GM23338 (cell line): Measurements from ENCODE around the gene IDE. TPM values are rescaled to one million over a fixed set of nuclear protein-coding genes. Genes with fewer than 3 reads are reported as not detected.

Experiments used
- ATAC-seq: fragments of 200-7000 bp; cut with Tn5 transposase; 3 replicates; pipeline ENCODE4 v1.9.1; 2020
- DNase-seq: peaks from one replicate; pipeline ENCODE4 v3.0.0-alpha.2; 2015; ENCODE audit warnings: low spot score
- H2AFZ ChIP-seq: fragments of 200-600 bp; sonication (generic); 2 replicates; pipeline ENCODE4 v1.8.0; 2016; ENCODE audit warnings: antibody characterized with exemption, mild to moderate bottlenecking, moderate library complexity
- H3F3A ChIP-seq: fragments of 200-600 bp; sonication (generic); replicated peaks from 2 replicates; pipeline ENCODE4 v1.8.0; 2017; ENCODE audit warnings: antibody characterized with exemption, mixed run types, low read depth
- H3K27ac ChIP-seq: fragments of 200-600 bp; sonication (generic); 2 replicates; pipeline ENCODE4 v1.6.1; 2016; ENCODE audit warnings: low read depth
- H3K27me3 ChIP-seq: fragments of 200-600 bp; sonication (generic); 2 replicates; pipeline ENCODE4 v1.8.0; 2016; ENCODE audit warnings: mild to moderate bottlenecking, mixed run types, moderate library complexity; ENCODE audit not compliant: insufficient read depth
- H3K36me3 ChIP-seq: fragments of 200-600 bp; sonication (generic); 2 replicates; pipeline ENCODE4 v1.8.0; 2016; ENCODE audit warnings: mild to moderate bottlenecking; ENCODE audit not compliant: insufficient read depth
- H3K4me1 ChIP-seq: fragments of 200-600 bp; sonication (generic); 2 replicates; pipeline ENCODE4 v1.8.0; 2016; ENCODE audit warnings: mild to moderate bottlenecking, moderate library complexity; ENCODE audit not compliant: insufficient read depth
- H3K4me2 ChIP-seq: fragments of 200-600 bp; sonication (generic); 2 replicates; pipeline ENCODE4 v1.7.1; 2017; ENCODE audit warnings: mixed run types
- H3K4me3 ChIP-seq: fragments of 200-600 bp; sonication (generic); 2 replicates; pipeline ENCODE4 v1.6.1; 2016; ENCODE audit warnings: mixed run types
- H3K79me2 ChIP-seq: fragments of 200-600 bp; sonication (generic); replicated peaks from 2 replicates; pipeline ENCODE4 v1.8.0; 2017; ENCODE audit warnings: mild to moderate bottlenecking; ENCODE audit not compliant: insufficient read depth
- H3K9me2 ChIP-seq: fragments of 200-600 bp; sonication (generic); 2 replicates; pipeline ENCODE4 v1.8.0; 2017; ENCODE audit not compliant: insufficient read depth
- H4K20me1 ChIP-seq: fragments of 200-600 bp; sonication (generic); replicated peaks from 2 replicates; pipeline ENCODE4 v1.8.0; 2017; ENCODE audit warnings: mild to moderate bottlenecking; ENCODE audit not compliant: insufficient read depth
- H3K27ac Mint-ChIP-seq: 2 replicates; pipeline ENCODE4 v1.8.0; 2020; ENCODE audit warnings: inconsistent platforms, mild to moderate bottlenecking, moderate library complexity, mixed read lengths
- H3K27me3 Mint-ChIP-seq: 3 replicates; pipeline ENCODE4 v1.8.0; 2022; ENCODE audit warnings: low read depth, mild to moderate bottlenecking, moderate library complexity, mixed read lengths, inconsistent platforms; ENCODE audit not compliant: insufficient read depth, poor library complexity
- H3K36me3 Mint-ChIP-seq: 3 replicates; pipeline ENCODE4 v1.8.0; 2021; ENCODE audit warnings: low read depth, mild to moderate bottlenecking, inconsistent platforms, moderate library complexity, mixed read lengths
- H3K4me1 Mint-ChIP-seq: 3 replicates; pipeline ENCODE4 v1.8.0; 2020; ENCODE audit warnings: mild to moderate bottlenecking, inconsistent platforms, mixed read lengths
- H3K4me3 Mint-ChIP-seq: 3 replicates; pipeline ENCODE4 v1.8.0; 2021; ENCODE audit warnings: moderate library complexity, mild to moderate bottlenecking, inconsistent platforms, mixed read lengths
- H3K9me3 Mint-ChIP-seq: 3 replicates; pipeline ENCODE4 v1.8.0; 2020; ENCODE audit warnings: moderate library complexity, mild to moderate bottlenecking, inconsistent platforms, mixed read lengths
- CREB1 ChIP-seq: fragments of 250-450 bp; sonication (Bioruptor Pico); IDR thresholded peaks from 2 replicates; pipeline ENCODE4 v1.5.0; 2020; ENCODE audit warnings: low read depth, mild to moderate bottlenecking, moderate library complexity
- CTCF ChIP-seq, 2 experiments: fragments of 200-600 bp in 1 of 2; sonication (generic) in 1 of 2; conservative IDR thresholded peaks; 2 replicates each; pipeline versions ENCODE4 v1.5.1 to v1.6.1; 2016 to 2017; ENCODE audit warnings: antibody characterized with exemption in 2 of 2, low read depth in 2 of 2, mild to moderate bottlenecking in 2 of 2, moderate library complexity in 1 of 2
- ETS1 ChIP-seq: IDR thresholded peaks from 2 replicates; pipeline ENCODE4 v1.6.1; 2016; ENCODE audit warnings: antibody characterized with exemption
- EZH2 ChIP-seq: fragments of 200-600 bp; sonication (generic); IDR thresholded peaks from one replicate; pipeline ENCODE4 v1.8.0; 2017; ENCODE audit warnings: antibody characterized with exemption, mild to moderate bottlenecking, low read depth; ENCODE audit not compliant: unreplicated experiment
- EZH2phosphoT487 ChIP-seq: fragments of 200-600 bp; sonication (generic); IDR thresholded peaks from one replicate; pipeline ENCODE4 v1.8.1; 2018; ENCODE audit warnings: antibody characterized with exemption; ENCODE audit not compliant: unreplicated experiment
- NANOG ChIP-seq: IDR thresholded peaks from 2 replicates; pipeline ENCODE4 v1.6.1; 2016; ENCODE audit warnings: antibody characterized with exemption, borderline replicate concordance
- POLR2AphosphoS5 ChIP-seq: IDR thresholded peaks from 2 replicates; pipeline ENCODE4 v1.6.1; 2016; ENCODE audit warnings: antibody characterized with exemption, low read depth
- REST ChIP-seq: IDR thresholded peaks from one replicate; pipeline ENCODE4 v1.6.1; 2018; ENCODE audit warnings: antibody characterized with exemption; ENCODE audit not compliant: unreplicated experiment
- STAT1 ChIP-seq: IDR thresholded peaks from one replicate; pipeline ENCODE4 v1.6.1; 2016; ENCODE audit warnings: antibody characterized with exemption; ENCODE audit not compliant: unreplicated experiment
- ZNF114 ChIP-seq: fragments of 250-450 bp; sonication (Bioruptor Pico); IDR thresholded peaks from 2 replicates; pipeline ENCODE4 v1.5.0; 2020; ENCODE audit warnings: mild to moderate bottlenecking, moderate library complexity
- ZNF331 ChIP-seq: fragments of 250-450 bp; sonication (Bioruptor Pico); IDR thresholded peaks from 2 replicates; pipeline ENCODE4 v1.5.0; 2020; ENCODE audit warnings: low read depth, mild to moderate bottlenecking, moderate library complexity
- polyA plus RNA-seq: library from polyadenylated mRNA; unstranded; fragments of >200 nt; fragmentation: Nextera tagmentation; extraction: Ambion mirVana; gene quantifications from 2 replicates; pipeline ENCODE4 v1.2.1, GENCODE V29; 2016
- total RNA-seq: library from RNA; depleted of rRNA; stranded (reverse); fragments of >200 nt; shearing (Covaris generic); gene quantifications from 2 replicates; pipeline ENCODE4 v1.2.3, GENCODE V29; 2014

IDE gene
- total and polyA plus RNA-seq, 2 experiments from 2014 or later, result 12.9 to 36.3 TPM

GRCh38 chr10:92615515-92615914, 41.6 kb upstream of the IDE start:
- Histone ChIP-seq H3K27me3 (no peaks in the 10 kb centered on the region), H3K4me1 (no peaks in the 10 kb centered on the region), H3K27ac (no peak overlapping the region), H3K36me3 (peaks cover 68% of the 10 kb centered on the region; the same call in 1 of the 2 replicates), H4K20me1 (peaks cover 8% of the 10 kb centered on the region), H2AFZ (no peak overlapping the region), H3K79me2 (no peaks in the 10 kb centered on the region), H3K9me2 (no peaks in the 10 kb centered on the region), H3K4me3 (no peak overlapping the region), H3K4me2 (no peak overlapping the region), H3F3A (no peaks in the 10 kb centered on the region)
- Mint-ChIP-seq H3K27me3 (no peaks in the 10 kb centered on the region), H3K27ac (no peak overlapping the region), H3K4me3 (no peak overlapping the region), H3K4me1 (no peaks in the 10 kb centered on the region), H3K36me3 (peaks cover 73% of the 10 kb centered on the region), H3K9me3 (no peaks in the 10 kb centered on the region; the same call in 2 of the 3 replicates)
- no peak for DNase-seq
- no peak for ATAC-seq
- TF ChIP-seq EZH2phosphoT487 (no peak), EZH2 (no peak), CREB1 (CRISPR knock-in tag) (no peak), ZNF114 (CRISPR knock-in tag) (no peak), REST (no peak), CTCF (conservative IDR thresholded peaks at IDR 0.05; ENCODE audit: low read depth in 2 of 2) (no peak), NANOG (no peak), ZNF331 (CRISPR knock-in tag) (no peak), POLR2AphosphoS5 (no peak), STAT1 (no peak), ETS1 (no peak)
